ENCODE data around the gene AATK.

- TF ChIP-seq ZNF580 (CRISPR knock-in tag; IDR thresholded peaks at IDR 0.05; ENCODE audit: borderline replicate concordance, low read depth) (no peak), ZUFSP (CRISPR knock-in tag; IDR thresholded peaks at IDR 0.05; ENCODE audit: borderline replicate concordance) (no peak), KDM6A (CRISPR knock-in tag; IDR thresholded peaks at IDR 0.05; ENCODE audit: low read depth) (no peak), CHD4 (IDR thresholded peaks at IDR 0.05; ENCODE audit: borderline replicate concordance, low read length) (no peak), EZH2 (conservative IDR thresholded peaks at IDR 0.05; ENCODE audit: low read depth, low read length) (no peak), FIP1L1 (IDR thresholded peaks at IDR 0.05; ENCODE audit: borderline replicate concordance, insufficient read depth, low read depth, low read length) (no peak), PRDM15 (CRISPR knock-in tag; IDR thresholded peaks at IDR 0.05) (no peak), RAD21 (CRISPR knock-in tag; IDR thresholded peaks at IDR 0.05) (no peak), ZZZ3 (CRISPR knock-in tag; IDR thresholded peaks at IDR 0.05; ENCODE audit: borderline replicate concordance) (no peak), KDM2A (CRISPR knock-in tag; IDR thresholded peaks at IDR 0.05; ENCODE audit: borderline replicate concordance, low read depth) (no peak), THYN1 (CRISPR knock-in tag; IDR thresholded peaks at IDR 0.05; ENCODE audit: borderline replicate concordance, low read depth) (no peak), CREM (IDR thresholded peaks at IDR 0.05) (no peak), CREM (CRISPR knock-in tag; IDR thresholded peaks at IDR 0.05) (no peak), BHLHE40 (IDR thresholded peaks at IDR 0.05; ENCODE audit: low read length) (no peak)
Observed at GRCh38 chr17:81090361-81091136, 75.5 kb downstream of the AATK start.

Measured in HepG2 (cell line).